K562 treated with DMSO at 1 percent for 12 hours (cell line): ENCODE results near the gene KIF17. TPM values are rescaled to one million over a fixed set of nuclear protein-coding genes. Genes with fewer than 3 reads are reported as not detected.

Experiments
- total RNA-seq: library from RNA; unstranded; fragments of 300-600 nt; gene quantifications from 2 replicates; pipeline ENCODE4 v1.2.3, GENCODE V29; 2022; ENCODE audit not compliant: insufficient read depth

KIF17 gene
- total RNA-seq, result 0.39 TPM in 1 of 2 replicates, not detected in the other

GRCh38 chr1:20717452-20718342 is at the start of gene KIF17:
Gene KIF17, minus strand, starts transcription at chr1:20718007. Its CDS starts 301 bp downstream, at chr1:20717706.

GRCh38 chr1:20732588-20733359 is 15.0 kb upstream of the KIF17 start, which contains the start of gene SH2D5:
Gene SH2D5, minus strand, starts transcription at chr1:20732703. Its CDS starts 4,659 bp downstream, at chr1:20728044.

GRCh38 chr1:20661207-20662109 is 56.3 kb downstream of the KIF17 start, which contains the start of gene DDOST:
Gene DDOST, minus strand, starts transcription at chr1:20661369. Its CDS starts 19 bp downstream, at chr1:20661350.

GRCh38 chr1:20633190-20634064 is 84.4 kb downstream of the KIF17 start, which contains the start of gene PINK1:
Gene PINK1, plus strand, starts transcription at chr1:20633458. Its CDS starts 91 bp downstream, at chr1:20633549.

Other genes with a start within 250 kb of the KIF17 start
- 2.1 and 4.0 TPM in 2 replicates for gene CAMK2N1, start 231.8 kb downstream of the KIF17 start, total RNA-seq
- gene MUL1, start 209.9 kb downstream of the KIF17 start, total RNA-seq, result 35.5 and 46.3 TPM in 2 replicates
- not detected in 2 replicates for gene FAM43B, start 165.4 kb downstream of the KIF17 start, total RNA-seq
- not detected in 2 replicates for gene CDA, start 128.9 kb downstream of the KIF17 start, total RNA-seq
- gene PINK1, start 84.5 kb downstream of the KIF17 start, total RNA-seq, result 72.3 and 83.9 TPM in 2 replicates
- 258 and 340 TPM in 2 replicates for gene DDOST, start 56.6 kb downstream of the KIF17 start, total RNA-seq
- not detected in 2 replicates for gene SH2D5, start 14.7 kb upstream of the KIF17 start, total RNA-seq
- 82.0 and 309 TPM in 2 replicates for gene HP1BP3, start 69.3 kb upstream of the KIF17 start, total RNA-seq